22Rv1 (cell line): ENCODE measurements around the gene EEF1AKMT3.

Source experiments
- H3K27ac ChIP-seq: fragments of 450-650 bp; 2 replicates; pipeline ENCODE4 v1.5.1; 2017
- CTCF ChIP-seq: fragments of 450-650 bp; IDR thresholded peaks from 2 replicates; pipeline ENCODE4 v1.5.1; 2017; ENCODE audit warnings: mild to moderate bottlenecking
- ZFX ChIP-seq: fragments of 450-650 bp; IDR thresholded peaks from 2 replicates; pipeline ENCODE4 v1.6.1; 2017; ENCODE audit warnings: antibody characterized with exemption, borderline replicate concordance

The EEF1AKMT3 gene

GRCh38 chr12:57753756-57754337 is 18.6 kb upstream of the EEF1AKMT3 start:
- TF ChIP-seq ZFX = no peak
- TF ChIP-seq CTCF = no peak
- H3K27ac ChIP-seq = peak overlapping the region; percentile 91

- TF ChIP-seq CTCF (no peak), ZFX (no peak)
Measured at GRCh38 chr12:57754411-57755193, 17.8 kb upstream of the EEF1AKMT3 start, which contains the start of gene MARCHF9. Gene MARCHF9 (plus strand): TSS chr12:57755103. CDS start chr12:57755529, 426 bp downstream.

GRCh38 chr12:57755194-57755453 is 17.3 kb upstream of the EEF1AKMT3 start:
- peak overlapping the region; percentile 91 for H3K27ac ChIP-seq
- TF ChIP-seq ZFX = no peak
- no peak for TF ChIP-seq CTCF

More at GRCh38 chr12:57754411-57755193, 17.8 kb upstream of the EEF1AKMT3 start, which contains the start of gene MARCHF9:
- H3K27ac ChIP-seq = peak within 1 kb of the TSS; percentile 91

GRCh38 chr12:57755454-57756372 is 16.7 kb upstream of the EEF1AKMT3 start:
- TF ChIP-seq CTCF = no peak
- TF ChIP-seq ZFX = no peak
- H3K27ac ChIP-seq = peak overlapping the region; percentile 91

- peak; percentile 93 for TF ChIP-seq CTCF
- no peak for TF ChIP-seq ZFX
Measured at GRCh38 chr12:57756406-57757341, 15.7 kb upstream of the EEF1AKMT3 start.

GRCh38 chr12:57757771-57758170 is 14.6 kb upstream of the EEF1AKMT3 start:
- peak overlapping the region; percentile 14; the same call in 1 of the 2 replicates for H3K27ac ChIP-seq
- TF ChIP-seq CTCF = no peak
- TF ChIP-seq ZFX = no peak

More at GRCh38 chr12:57756406-57757341, 15.7 kb upstream of the EEF1AKMT3 start:
- peak overlapping the region; percentile 91 for H3K27ac ChIP-seq
